SK-N-SH (cell line): ENCODE results near the gene POC1B. TPM values are rescaled to one million over a fixed set of nuclear protein-coding genes. Genes with fewer than 3 reads are reported as not detected.

Experiments
- CTCF ChIA-PET: fragments of 300-600, 350-600 bp; formaldehyde crosslinking; extraction: SDS; loops from one replicate; lab custom pipeline; 2021; lab: Yijun Ruan, JAX
- POLR2A ChIA-PET: fragments of 350-600 bp; sonication (Branson Sonifier 250); formaldehyde crosslinking; extraction: SDS; loops from one replicate; lab custom pipeline; 2020; ENCODE audit warnings: antibody characterized with exemption, inconsistent platforms; lab: Yijun Ruan, JAX
- DNase-seq: peaks from one replicate; pipeline ENCODE4 v3.0.0; 2012
- H2AFZ ChIP-seq: fragments of 200-600 bp; sonication (generic); 2 replicates; pipeline ENCODE4 v1.8.1; 2016; ENCODE audit warnings: antibody characterized with exemption, mild to moderate bottlenecking, low read depth
- H3F3A ChIP-seq: fragments of 200-600 bp; sonication (generic); replicated peaks from 2 replicates; pipeline ENCODE3; 2016; ENCODE audit warnings: antibody characterized with exemption, mild to moderate bottlenecking; ENCODE audit not compliant: insufficient read depth
- H3K27ac ChIP-seq, 2 experiments: fragments of 200-500 bp in 1 of 2; fragments of 200-600 bp in 1 of 2; sonication (Bioruptor generic) in 1 of 2; sonication (generic), shearing (Covaris generic) in 1 of 2; 2 replicates each; pipeline versions ENCODE4 v1.5.1 to v1.6.1; 2014 to 2016; ENCODE audit warnings: low read depth in 2 of 2, inconsistent platforms in 1 of 2, low read length in 1 of 2, mild to moderate bottlenecking in 1 of 2, mixed read lengths in 1 of 2
- H3K27me3 ChIP-seq: fragments of 200-600 bp; sonication (generic), shearing (Covaris generic); 2 replicates; pipeline ENCODE4 v1.6.1; 2016; ENCODE audit warnings: mixed run types; ENCODE audit not compliant: insufficient read depth
- H3K36me3 ChIP-seq, 2 experiments: fragments of 200-500 bp in 1 of 2; fragments of 200-600 bp in 1 of 2; sonication (Bioruptor generic) in 1 of 2; sonication (generic) in 1 of 2; replicated peaks in 1 of 2; 2 replicates each; pipeline versions ENCODE3 to v1.5.1; 2014 to 2016; ENCODE audit warnings: low read length in 1 of 2, mild to moderate bottlenecking in 1 of 2; ENCODE audit not compliant: insufficient read depth in 2 of 2, control insufficient read depth in 1 of 2
- H3K4me1 ChIP-seq, 2 experiments: fragments of 200-500 bp in 1 of 2; fragments of 200-600 bp in 1 of 2; sonication (Bioruptor generic) in 1 of 2; sonication (generic), shearing (Covaris generic) in 1 of 2; 2 replicates each; pipeline versions ENCODE4 v1.5.1 to v1.6.1; 2014 to 2016; ENCODE audit warnings: low read depth in 1 of 2, low read length in 1 of 2, mixed run types in 1 of 2; ENCODE audit not compliant: insufficient read depth in 2 of 2, control insufficient read depth in 1 of 2
- H3K4me2 ChIP-seq: fragments of 200-600 bp; sonication (generic), shearing (Covaris generic); 2 replicates; pipeline ENCODE4 v1.6.1; 2017; ENCODE audit warnings: mixed run types
- H3K4me3 ChIP-seq, 2 experiments: fragments of 200-500 bp in 1 of 2; fragments of 200-600 bp in 1 of 2; sonication (Bioruptor generic) in 1 of 2; sonication (generic), shearing (Covaris generic) in 1 of 2; 2 replicates each; pipeline versions ENCODE4 v1.5.1 to v1.8.1; 2014 to 2016; ENCODE audit warnings: low read depth in 2 of 2, inconsistent platforms in 1 of 2, low read length in 1 of 2, mild to moderate bottlenecking in 1 of 2, mixed read lengths in 1 of 2, moderate library complexity in 1 of 2
- H3K79me2 ChIP-seq: fragments of 200-600 bp; sonication (generic); 2 replicates; pipeline ENCODE4 v1.8.1; 2017; ENCODE audit warnings: mild to moderate bottlenecking; ENCODE audit not compliant: insufficient read depth
- H3K9ac ChIP-seq: fragments of 200-600 bp; sonication (generic); 2 replicates; pipeline ENCODE4 v1.6.1; 2017; ENCODE audit warnings: mixed run types
- H3K9me2 ChIP-seq: fragments of 200-600 bp; sonication (generic); 2 replicates; pipeline ENCODE4 v1.6.1; 2017; ENCODE audit warnings: mixed run types
- H3K9me3 ChIP-seq: fragments of 200-600 bp; sonication (generic); 2 replicates; pipeline ENCODE4 v1.6.1; 2017; ENCODE audit warnings: mixed run types, mild to moderate bottlenecking, moderate library complexity
- H4K20me1 ChIP-seq: fragments of 200-600 bp; sonication (generic); 2 replicates; pipeline ENCODE4 v1.6.1; 2017; ENCODE audit warnings: mild to moderate bottlenecking, mixed run types; ENCODE audit not compliant: insufficient read depth
- CHD2 ChIP-seq: fragments of 150-350 bp; IDR thresholded peaks from 2 replicates; pipeline ENCODE4 v1.6.1; 2018; ENCODE audit warnings: low read length; ENCODE audit not compliant: partially characterized antibody
- ELF1 ChIP-seq: IDR thresholded peaks from 2 replicates; pipeline ENCODE4 v1.4.0; 2012
- EP300 ChIP-seq, 2 experiments: IDR thresholded peaks; 2 replicates each; pipeline versions ENCODE4 v1.4.0 to v1.6.1; 2012; ENCODE audit warnings: borderline replicate concordance in 1 of 2, low read depth in 1 of 2, low read length in 1 of 2
- FOXM1 ChIP-seq: IDR thresholded peaks from 2 replicates; pipeline ENCODE4 v1.4.0; 2012; ENCODE audit warnings: low read depth, mild to moderate bottlenecking
- GATA2 ChIP-seq: sonication (generic); formaldehyde crosslinking; IDR thresholded peaks from 2 replicates; pipeline ENCODE4 v1.5.0; 2020; ENCODE audit warnings: mild to moderate bottlenecking, missing genetic modification reagents
- JUND ChIP-seq: IDR thresholded peaks from 2 replicates; pipeline ENCODE4 v1.4.0; 2012
- MAX ChIP-seq: IDR thresholded peaks from 2 replicates; pipeline ENCODE4 v1.4.0; 2012; ENCODE audit warnings: low read depth
- MXI1 ChIP-seq: IDR thresholded peaks from 2 replicates; pipeline ENCODE4 v1.6.1; 2012; ENCODE audit warnings: mild to moderate bottlenecking, low read depth, low read length, improper control_type of control experiment
- NFIC ChIP-seq: IDR thresholded peaks from 2 replicates; pipeline ENCODE4 v1.4.0; 2012; ENCODE audit warnings: borderline replicate concordance
- PBX3 ChIP-seq: IDR thresholded peaks from 2 replicates; pipeline ENCODE4; 2012
- RAD21 ChIP-seq: IDR thresholded peaks from 2 replicates; pipeline ENCODE4 v1.6.1; 2012; ENCODE audit warnings: mild to moderate bottlenecking, low read length
- RCOR1 ChIP-seq: fragments of 150-350 bp; IDR thresholded peaks from 2 replicates; pipeline ENCODE4 v1.6.1; 2017; ENCODE audit warnings: antibody characterized with exemption, low read length
- REST ChIP-seq: IDR thresholded peaks from 2 replicates; pipeline ENCODE4 v1.6.1; 2012; ENCODE audit warnings: mild to moderate bottlenecking, low read depth, low read length, moderate library complexity
- RFX5 ChIP-seq: IDR thresholded peaks from 2 replicates; pipeline ENCODE4 v1.6.1; 2012; ENCODE audit warnings: mild to moderate bottlenecking, improper control_type of control experiment, low read length
- RXRA ChIP-seq: IDR thresholded peaks from 2 replicates; pipeline ENCODE4 v1.4.0; 2012; ENCODE audit warnings: low read depth, mild to moderate bottlenecking, borderline replicate concordance
- SIN3A ChIP-seq: IDR thresholded peaks from 2 replicates; pipeline ENCODE4 v1.6.1; 2012; ENCODE audit warnings: low read depth, mild to moderate bottlenecking, low read length, moderate library complexity, borderline replicate concordance
- SMC3 ChIP-seq: IDR thresholded peaks from 2 replicates; pipeline ENCODE4 v1.6.1; 2012; ENCODE audit warnings: low read depth, low read length, improper control_type of control experiment
- TAF1 ChIP-seq: IDR thresholded peaks from 2 replicates; pipeline ENCODE4 v1.6.1; 2012; ENCODE audit warnings: low read depth, mild to moderate bottlenecking, low read length, moderate library complexity, borderline replicate concordance
- TCF12 ChIP-seq: IDR thresholded peaks from 2 replicates; pipeline ENCODE4 v1.4.0; 2012
- TEAD4 ChIP-seq: IDR thresholded peaks from 2 replicates; pipeline ENCODE4 v1.4.0; 2012; ENCODE audit warnings: mild to moderate bottlenecking, borderline replicate concordance; ENCODE audit not compliant: insufficient read depth
- YY1 ChIP-seq: IDR thresholded peaks from 2 replicates; pipeline ENCODE4 v1.4.0; 2012; ENCODE audit warnings: low read depth, mild to moderate bottlenecking
- WGBS: methylation state at CpG from one replicate; pipeline ENCODE4 v1.1.6; 2017; ENCODE audit warnings: low lambda C conversion rate; 5-methylcytosine and 5-hydroxymethylcytosine counted together
- polyA plus RNA-seq, 3 experiments: library from polyadenylated mRNA; depleted of rRNA; stranded (reverse); fragments of >200 nt; gene quantifications; 2 replicates each; pipeline ENCODE4 v1.2.3, GENCODE V29; 2012
- TF ChIP-seq, protein P1 (sequence below): IDR thresholded peaks from 2 replicates; pipeline ENCODE4 v1.4.0; 2012; ENCODE audit warnings: low read depth, borderline replicate concordance
- TF ChIP-seq, protein P2 (sequence below): fragments of 150-350 bp; IDR thresholded peaks from 2 replicates; pipeline ENCODE4 v1.6.1; 2016; ENCODE audit warnings: mild to moderate bottlenecking, low read depth, low read length

POC1B gene
- polyA plus RNA-seq, 1 of the 3 experiments (the other 2 are of a cell fraction), result 4.0 TPM

- TF ChIP-seq REST (no peak), ELF1 (no peak), RFX5 (no peak), JUND (no peak), TAF1 (no peak), FOXM1 (no peak), TEAD4 (no peak)
- TF ChIP-seq, protein P1, sequence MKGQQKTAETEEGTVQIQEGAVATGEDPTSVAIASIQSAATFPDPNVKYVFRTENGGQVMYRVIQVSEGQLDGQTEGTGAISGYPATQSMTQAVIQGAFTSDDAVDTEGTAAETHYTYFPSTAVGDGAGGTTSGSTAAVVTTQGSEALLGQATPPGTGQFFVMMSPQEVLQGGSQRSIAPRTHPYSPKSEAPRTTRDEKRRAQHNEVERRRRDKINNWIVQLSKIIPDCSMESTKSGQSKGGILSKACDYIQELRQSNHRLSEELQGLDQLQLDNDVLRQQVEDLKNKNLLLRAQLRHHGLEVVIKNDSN, result no peak
These were observed 77.3 kb downstream of the POC1B start (continued) for GRCh38 chr12:89448526-89448925.

GRCh38 chr12:89439941-89440340, 85.9 kb downstream of the POC1B start:
- Histone ChIP-seq H3K9me2 (no peaks in the 10 kb centered on the region), H3K27ac (no peak overlapping the region), H3K9me3 (no peaks in the 10 kb centered on the region), H3K79me2 (no peaks in the 10 kb centered on the region), H3K4me3 (no peak overlapping the region), H3F3A (no peaks in the 10 kb centered on the region), H2AFZ (no peak overlapping the region), H4K20me1 (no peaks in the 10 kb centered on the region), H3K9ac (no peak overlapping the region), H3K4me1 (0 out of 4 replicates have a peak, but pooled peaks cover 0 to 5% of the 10 kb centered on the region in 2 experiments), H3K4me2 (no peak overlapping the region), H3K27me3 (no peaks in the 10 kb centered on the region), H3K36me3 (no peaks in the 10 kb centered on the region)
- POLR2A ChIA-PET, result no interaction called here
- WGBS, result 54% methylated on average over 4 of the region's 4 CpGs
- CTCF ChIA-PET, result interaction anchor here (0.6 to 1.6 kb wide), 3 partner anchors 22 to 457 kb away, joined by 3 to 5 read pairs (median 4); no protein-coding TSS in a partner anchor
- no peak for DNase-seq
- TF ChIP-seq MXI1, result no peak
- TF ChIP-seq, protein P2, sequence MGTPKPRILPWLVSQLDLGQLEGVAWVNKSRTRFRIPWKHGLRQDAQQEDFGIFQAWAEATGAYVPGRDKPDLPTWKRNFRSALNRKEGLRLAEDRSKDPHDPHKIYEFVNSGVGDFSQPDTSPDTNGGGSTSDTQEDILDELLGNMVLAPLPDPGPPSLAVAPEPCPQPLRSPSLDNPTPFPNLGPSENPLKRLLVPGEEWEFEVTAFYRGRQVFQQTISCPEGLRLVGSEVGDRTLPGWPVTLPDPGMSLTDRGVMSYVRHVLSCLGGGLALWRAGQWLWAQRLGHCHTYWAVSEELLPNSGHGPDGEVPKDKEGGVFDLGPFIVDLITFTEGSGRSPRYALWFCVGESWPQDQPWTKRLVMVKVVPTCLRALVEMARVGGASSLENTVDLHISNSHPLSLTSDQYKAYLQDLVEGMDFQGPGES, result no peak
- TF ChIP-seq RXRA, result no peak
- TF ChIP-seq JUND, result no peak
- TF ChIP-seq YY1, result no peak
- TF ChIP-seq SMC3, result no peak
- TF ChIP-seq GATA2 (CRISPR knock-in tag), result no peak
- no peak for TF ChIP-seq TCF12
- no peak for TF ChIP-seq PBX3
- TF ChIP-seq RCOR1, result no peak
- TF ChIP-seq EP300 (IDR thresholded peaks at IDR 0.05; ENCODE audit: borderline replicate concordance in 1 of 2, low read depth in 1 of 2, low read length in 1 of 2), result no peak
- no peak for TF ChIP-seq CHD2
- no peak for TF ChIP-seq MAX
- no peak for TF ChIP-seq RAD21
- TF ChIP-seq SIN3A, result no peak
- no peak for TF ChIP-seq NFIC
